A673 (cell line): ENCODE data around the gene PCTP. TPM values are rescaled to one million over a fixed set of nuclear protein-coding genes. Genes with fewer than 3 reads are reported as not detected.
A peak's percentile ranks its signal among the peaks of the same experiment; 100 is the strongest.

Experiments
- BruUV-seq: library from RNA; stranded (reverse); fragments of 400-500 nt; replicated peaks from 2 replicates; lab custom pipeline; 2021; lab: Mats Ljungman, UMichigan
- CTCF ChIA-PET: fragments of 300-600 bp; sonication (Branson Sonifier 250); formaldehyde crosslinking; loops from one replicate; lab custom pipeline; 2022; ENCODE audit warnings: antibody characterized with exemption; lab: Charles Lee
- POLR2A ChIA-PET: fragments of 300-600 bp; sonication (Branson Sonifier 250); formaldehyde crosslinking; loops from one replicate; lab custom pipeline; 2022; ENCODE audit warnings: antibody characterized with exemption; ENCODE audit not compliant: low non-redundant PET; lab: Charles Lee
- DNase-seq: peaks from one replicate; pipeline ENCODE4 v3.0.0-alpha.2; 2015; ENCODE audit warnings: low spot score
- H3K27ac ChIP-seq: fragments of 200-600 bp; sonication (generic); 2 replicates; pipeline ENCODE4 v1.5.1; 2016; ENCODE audit warnings: mixed run types, low read depth, mild to moderate bottlenecking, mixed read lengths, antibody characterized with exemption, low read length; ENCODE audit not compliant: poor library complexity, severe bottlenecking
- H3K27me3 ChIP-seq: fragments of 200-600 bp; sonication (generic); replicated peaks from 2 replicates; pipeline ENCODE4 v1.6.1; 2017; ENCODE audit warnings: mixed run types, low read depth, mild to moderate bottlenecking, mixed read lengths, antibody characterized with exemption, low read length; ENCODE audit not compliant: insufficient read depth, poor library complexity
- H3K36me3 ChIP-seq: fragments of 200-600 bp; sonication (generic); 2 replicates; pipeline ENCODE4 v1.6.1; 2016; ENCODE audit warnings: mixed run types, mild to moderate bottlenecking, mixed read lengths, antibody characterized with exemption, low read length; ENCODE audit not compliant: insufficient read depth, poor library complexity, severe bottlenecking
- H3K4me1 ChIP-seq: fragments of 200-600 bp; sonication (generic); 2 replicates; pipeline ENCODE4 v1.6.1; 2017; ENCODE audit warnings: mixed run types, mild to moderate bottlenecking, mixed read lengths, antibody characterized with exemption, low read length; ENCODE audit not compliant: insufficient read depth, poor library complexity, severe bottlenecking
- H3K4me3 ChIP-seq: fragments of 200-600 bp; sonication (generic); 2 replicates; pipeline ENCODE4 v1.5.1; 2016; ENCODE audit warnings: low read depth, mixed run types, mild to moderate bottlenecking, mixed read lengths, low read length; ENCODE audit not compliant: poor library complexity, severe bottlenecking
- H3K9me3 ChIP-seq: fragments of 200-600 bp; sonication (generic); 2 replicates; pipeline ENCODE4 v1.6.1; 2016; ENCODE audit warnings: mixed run types, low read depth, mild to moderate bottlenecking, mixed read lengths, antibody characterized with exemption, low read length; ENCODE audit not compliant: poor library complexity, severe bottlenecking
- CTCF ChIP-seq: fragments of 300-800, 200-600 bp; sonication (generic); conservative IDR thresholded peaks from 2 replicates; pipeline ENCODE4 v1.5.1; 2017; ENCODE audit warnings: low read depth, mild to moderate bottlenecking, antibody characterized with exemption, low read length, moderate library complexity, mixed read lengths
- EZH2 ChIP-seq: fragments of 200-600 bp; sonication (generic); IDR thresholded peaks from 2 replicates; pipeline ENCODE4 v1.6.1; 2017; ENCODE audit warnings: borderline replicate concordance, low read depth, mild to moderate bottlenecking, mixed read lengths, antibody characterized with exemption, low read length; ENCODE audit not compliant: poor library complexity, severe bottlenecking
- intact Hi-C: fragments of 100-400 bp; cut with micrococcal nuclease; formaldehyde crosslinking; loops from one replicate; pipeline ENCODE4 v1.10.0; 2022; ENCODE audit not compliant: unreplicated experiment
- total RNA-seq: library from RNA; stranded (reverse); gene quantifications from 2 replicates; pipeline ENCODE4 v1.2.3, GENCODE V29; 2021

PCTP gene
- total RNA-seq, 1 experiment from 2014 or later, result 6.4 TPM

DNA sequence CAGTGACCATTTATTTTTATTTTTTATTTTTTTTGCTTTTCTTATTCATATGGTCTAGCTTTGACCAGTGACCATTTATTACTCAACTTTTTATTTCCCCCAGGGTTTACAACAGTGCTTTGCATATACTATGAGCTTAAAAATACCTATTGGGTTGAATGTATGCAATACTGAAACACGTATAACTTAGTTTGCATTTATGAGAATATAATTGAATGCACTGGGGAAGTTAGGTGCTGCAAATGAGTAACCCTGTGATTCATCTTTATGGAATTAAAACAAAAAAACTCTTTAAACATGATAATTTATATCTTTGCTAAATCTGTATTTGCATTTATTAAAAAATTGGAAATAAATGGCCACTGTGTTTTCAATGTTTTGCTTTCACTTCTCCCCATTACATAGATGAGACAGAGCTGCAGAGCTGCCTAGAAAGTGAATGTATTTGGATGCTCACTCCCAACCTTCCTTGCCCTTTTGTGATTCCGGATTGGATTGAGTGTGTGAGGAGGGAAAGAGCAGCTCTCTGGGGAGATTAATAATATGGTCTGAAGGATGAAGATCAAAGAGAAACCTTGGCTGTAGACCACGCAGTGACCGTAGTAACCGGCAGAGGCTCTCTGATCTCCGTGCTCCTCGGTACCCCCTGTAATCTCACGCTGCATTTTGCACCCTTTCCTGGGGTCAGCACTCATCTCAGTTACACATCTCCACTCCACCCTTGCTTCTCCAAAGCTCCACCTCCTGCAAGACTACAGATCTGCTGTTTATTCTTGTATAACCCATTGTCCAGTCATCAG is 42.5 kb upstream of the PCTP start:
- no peaks in the 10 kb centered on the region for H3K9me3 ChIP-seq
- peaks cover 43% of the 10 kb centered on the region for H3K4me1 ChIP-seq
- POLR2A ChIA-PET, result no interaction called here
- intact Hi-C loops, result no loop called here
- CTCF ChIA-PET, result no interaction called here
- H3K36me3 ChIP-seq, result no peaks in the 10 kb centered on the region
- no TSS peak for BruUV-seq
- TF ChIP-seq EZH2, result no peak
- no peak overlapping the region for H3K27ac ChIP-seq
- H3K27me3 ChIP-seq, result no peaks in the 10 kb centered on the region
- H3K4me3 ChIP-seq, result no peak overlapping the region
- DNase-seq, result no peak

GRCh38 chr17:55709440-55709839 is 41.4 kb upstream of the PCTP start:
- H3K4me1 ChIP-seq, result peaks cover 43% of the 10 kb centered on the region
- intact Hi-C loops, result no loop called here
- DNase-seq, result no peak
- ChIA-PET POLR2A (no interaction called here), CTCF (no interaction called here)
- no peak overlapping the region for H3K27ac ChIP-seq
- H3K36me3 ChIP-seq, result no peaks in the 10 kb centered on the region
- H3K9me3 ChIP-seq, result no peaks in the 10 kb centered on the region
- no TSS peak for BruUV-seq
- TF ChIP-seq EZH2 (no peak), CTCF (no peak)
- no peaks in the 10 kb centered on the region for H3K27me3 ChIP-seq
- no peak overlapping the region for H3K4me3 ChIP-seq

DNA sequence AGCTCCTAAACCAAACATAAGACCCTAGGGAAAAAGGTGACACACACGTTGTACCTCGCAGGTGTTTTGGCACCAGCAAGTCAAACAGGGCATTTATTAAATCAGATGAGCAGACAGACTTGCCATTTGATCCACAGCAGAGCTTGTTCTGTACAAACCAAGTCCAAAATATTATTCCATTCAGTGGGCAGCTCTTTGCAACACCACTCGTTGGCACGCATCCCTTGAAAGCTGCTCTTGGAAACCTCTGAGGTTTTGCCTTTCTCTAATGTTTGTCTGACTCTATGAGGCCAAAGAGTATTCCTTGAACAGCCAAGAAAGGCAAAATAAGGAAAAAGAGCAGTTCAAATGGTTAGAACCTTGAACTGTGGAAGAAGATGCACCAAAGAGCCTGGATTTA is 40.9 kb upstream of the PCTP start:
- ChIA-PET POLR2A (no interaction called here), CTCF (no interaction called here)
- no peak for TF ChIP-seq EZH2
- no peak for TF ChIP-seq CTCF
- no peaks in the 10 kb centered on the region for H3K9me3 ChIP-seq
- intact Hi-C loops, result loop anchor here (5.0 kb wide), 1 partner anchor 63 kb away; no protein-coding TSS in a partner anchor
- DNase-seq, result no peak
- peaks cover 43% of the 10 kb centered on the region for H3K4me1 ChIP-seq
- peak overlapping the region; percentile 23 for H3K27ac ChIP-seq
- no peaks in the 10 kb centered on the region for H3K27me3 ChIP-seq
- no TSS peak for BruUV-seq
- no peak overlapping the region for H3K4me3 ChIP-seq
- H3K36me3 ChIP-seq, result no peaks in the 10 kb centered on the region

GRCh38 chr17:55710410-55710809 is 40.4 kb upstream of the PCTP start:
- DNase-seq, result peak; percentile 74
- BruUV-seq, result no TSS peak
- Histone ChIP-seq H3K27ac (peak overlapping the region; percentile 23), H3K9me3 (no peaks in the 10 kb centered on the region), H3K36me3 (no peaks in the 10 kb centered on the region), H3K27me3 (no peaks in the 10 kb centered on the region), H3K4me3 (no peak overlapping the region), H3K4me1 (peaks cover 43% of the 10 kb centered on the region)
- POLR2A ChIA-PET, result no interaction called here
- CTCF ChIA-PET, result no interaction called here
- intact Hi-C loops, result loop anchor here (5.0 kb wide), 1 partner anchor 63 kb away; no protein-coding TSS in a partner anchor
- TF ChIP-seq CTCF (no peak), EZH2 (no peak)
